A673 (cell line): Measurements from ENCODE around the gene RABL2B. TPM values are rescaled to one million over a fixed set of nuclear protein-coding genes. Genes with fewer than 3 reads are reported as not detected.

ENCODE experiments used
- BruUV-seq: library from RNA; stranded (reverse); fragments of 400-500 nt; replicated peaks from 2 replicates; lab custom pipeline; 2021; lab: Mats Ljungman, UMichigan
- CTCF ChIA-PET: fragments of 300-600 bp; sonication (Branson Sonifier 250); formaldehyde crosslinking; loops from one replicate; lab custom pipeline; 2022; ENCODE audit warnings: antibody characterized with exemption; lab: Charles Lee
- POLR2A ChIA-PET: fragments of 300-600 bp; sonication (Branson Sonifier 250); formaldehyde crosslinking; loops from one replicate; lab custom pipeline; 2022; ENCODE audit warnings: antibody characterized with exemption; ENCODE audit not compliant: low non-redundant PET; lab: Charles Lee
- DNase-seq: peaks from one replicate; pipeline ENCODE4 v3.0.0-alpha.2; 2015; ENCODE audit warnings: low spot score
- H3K27ac ChIP-seq: fragments of 200-600 bp; sonication (generic); 2 replicates; pipeline ENCODE4 v1.5.1; 2016; ENCODE audit warnings: mixed run types, low read depth, mild to moderate bottlenecking, mixed read lengths, antibody characterized with exemption, low read length; ENCODE audit not compliant: poor library complexity, severe bottlenecking
- H3K27me3 ChIP-seq: fragments of 200-600 bp; sonication (generic); replicated peaks from 2 replicates; pipeline ENCODE4 v1.6.1; 2017; ENCODE audit warnings: mixed run types, low read depth, mild to moderate bottlenecking, mixed read lengths, antibody characterized with exemption, low read length; ENCODE audit not compliant: insufficient read depth, poor library complexity
- H3K36me3 ChIP-seq: fragments of 200-600 bp; sonication (generic); 2 replicates; pipeline ENCODE4 v1.6.1; 2016; ENCODE audit warnings: mixed run types, mild to moderate bottlenecking, mixed read lengths, antibody characterized with exemption, low read length; ENCODE audit not compliant: insufficient read depth, poor library complexity, severe bottlenecking
- H3K4me1 ChIP-seq: fragments of 200-600 bp; sonication (generic); 2 replicates; pipeline ENCODE4 v1.6.1; 2017; ENCODE audit warnings: mixed run types, mild to moderate bottlenecking, mixed read lengths, antibody characterized with exemption, low read length; ENCODE audit not compliant: insufficient read depth, poor library complexity, severe bottlenecking
- H3K4me3 ChIP-seq: fragments of 200-600 bp; sonication (generic); 2 replicates; pipeline ENCODE4 v1.5.1; 2016; ENCODE audit warnings: low read depth, mixed run types, mild to moderate bottlenecking, mixed read lengths, low read length; ENCODE audit not compliant: poor library complexity, severe bottlenecking
- H3K9me3 ChIP-seq: fragments of 200-600 bp; sonication (generic); 2 replicates; pipeline ENCODE4 v1.6.1; 2016; ENCODE audit warnings: mixed run types, low read depth, mild to moderate bottlenecking, mixed read lengths, antibody characterized with exemption, low read length; ENCODE audit not compliant: poor library complexity, severe bottlenecking
- CTCF ChIP-seq: fragments of 300-800, 200-600 bp; sonication (generic); conservative IDR thresholded peaks from 2 replicates; pipeline ENCODE4 v1.5.1; 2017; ENCODE audit warnings: low read depth, mild to moderate bottlenecking, antibody characterized with exemption, low read length, moderate library complexity, mixed read lengths
- EZH2 ChIP-seq: fragments of 200-600 bp; sonication (generic); IDR thresholded peaks from 2 replicates; pipeline ENCODE4 v1.6.1; 2017; ENCODE audit warnings: borderline replicate concordance, low read depth, mild to moderate bottlenecking, mixed read lengths, antibody characterized with exemption, low read length; ENCODE audit not compliant: poor library complexity, severe bottlenecking
- intact Hi-C: fragments of 100-400 bp; cut with micrococcal nuclease; formaldehyde crosslinking; loops from one replicate; pipeline ENCODE4 v1.10.0; 2022; ENCODE audit not compliant: unreplicated experiment
- total RNA-seq: library from RNA; stranded (reverse); gene quantifications from 2 replicates; pipeline ENCODE4 v1.2.3, GENCODE V29; 2021

The RABL2B gene
- total RNA-seq, 1 experiment from 2014 or later: 36.8 TPM

- no peaks in the 10 kb centered on the region for H3K9me3 ChIP-seq
- intact Hi-C loops: no loop called here
- H3K27me3 ChIP-seq: peaks cover 19% of the 10 kb centered on the region
- H3K36me3 ChIP-seq: no peaks in the 10 kb centered on the region
- POLR2A ChIA-PET: no interaction called here
- no peak overlapping the region for H3K4me3 ChIP-seq
- no TSS peak for BruUV-seq
- no peaks in the 10 kb centered on the region for H3K4me1 ChIP-seq
- DNase-seq: no peak
- no peak overlapping the region for H3K27ac ChIP-seq
- CTCF ChIA-PET: no interaction called here
- TF ChIP-seq CTCF (no peak), EZH2 (no peak)
Measured at GRCh38 chr22:50723991-50724390, 59.4 kb downstream of the RABL2B start.

- Histone ChIP-seq H3K36me3 (no peaks in the 10 kb centered on the region), H3K27ac (no peak overlapping the region), H3K4me1 (no peaks in the 10 kb centered on the region), H3K27me3 (peaks cover 22% of the 10 kb centered on the region), H3K4me3 (no peak overlapping the region), H3K9me3 (no peaks in the 10 kb centered on the region)
- ChIA-PET POLR2A (no interaction called here), CTCF (no interaction called here)
- intact Hi-C loops: no loop called here
- no peak for DNase-seq
- TF ChIP-seq CTCF (no peak), EZH2 (no peak)
- BruUV-seq: no TSS peak
Measured at GRCh38 chr22:50722716-50723428, 60.6 kb downstream of the RABL2B start.

- TF ChIP-seq CTCF: no peak
- TF ChIP-seq EZH2: no peak
- Histone ChIP-seq H3K27me3 (peaks cover 22% of the 10 kb centered on the region), H3K36me3 (no peaks in the 10 kb centered on the region), H3K4me3 (no peak overlapping the region), H3K27ac (no peak overlapping the region), H3K9me3 (no peaks in the 10 kb centered on the region), H3K4me1 (no peaks in the 10 kb centered on the region)
- ChIA-PET POLR2A (no interaction called here), CTCF (no interaction called here)
- no TSS peak for BruUV-seq
- intact Hi-C loops: no loop called here
- DNase-seq: no peak
Measured at GRCh38 chr22:50722048-50722701, 61.3 kb downstream of the RABL2B start.
